K562 (cell line): Measurements from ENCODE around the gene PHB1. TPM values are rescaled to one million over a fixed set of nuclear protein-coding genes. Genes with fewer than 3 reads are reported as not detected.

Source experiments
- CCAR2 ChIP-seq: fragments of 200-400 bp; formaldehyde crosslinking; IDR thresholded peaks from 2 replicates; pipeline ENCODE4 v1.6.1; 2017; ENCODE audit warnings: mild to moderate bottlenecking, low read depth, low read length
- CXXC5 ChIP-seq: fragments of 250-450 bp; sonication (Bioruptor Pico); IDR thresholded peaks from 2 replicates; pipeline ENCODE4 v1.8.0; 2022; ENCODE audit warnings: inconsistent platforms, mild to moderate bottlenecking, moderate library complexity
- ELF4 ChIP-seq: fragments of 450-650 bp; formaldehyde crosslinking; IDR thresholded peaks from 2 replicates; pipeline ENCODE4 v1.4.0; 2022; ENCODE audit warnings: missing genetic modification characterization
- ETV1 ChIP-seq: fragments of 450-650 bp; conservative IDR thresholded peaks from 2 replicates; pipeline ENCODE4 v1.6.1; 2016; ENCODE audit warnings: missing genetic modification characterization, control low read depth, low read depth, missing compliant biosample characterization
- EWSR1 ChIP-seq: fragments of 450-650 bp; IDR thresholded peaks from 2 replicates; pipeline ENCODE4 v1.6.1; 2018; ENCODE audit warnings: borderline replicate concordance, mild to moderate bottlenecking, low read depth, moderate library complexity; ENCODE audit not compliant: partially characterized antibody
- GATAD2A ChIP-seq: fragments of 450-650 bp; IDR thresholded peaks from 2 replicates; pipeline ENCODE4 v1.6.1; 2017
- IFI16 ChIP-seq: fragments of 250-450 bp; sonication (Bioruptor Pico); IDR thresholded peaks from 2 replicates; pipeline ENCODE4 v2.1.2; 2022; ENCODE audit warnings: mild to moderate bottlenecking, inconsistent platforms
- KLF10 ChIP-seq: fragments of 250-450 bp; sonication (Bioruptor Pico); IDR thresholded peaks from 2 replicates; pipeline ENCODE4 v1.6.1; 2021; ENCODE audit warnings: matching md5 sums
- MAFG ChIP-seq: fragments of 450-650 bp; conservative IDR thresholded peaks from 2 replicates; pipeline ENCODE4 v1.6.1; 2016; ENCODE audit warnings: missing genetic modification characterization, missing compliant biosample characterization
- MAZ ChIP-seq, 2 experiments: fragments of 450-650 bp in 1 of 2; sonication (generic) in 1 of 2; formaldehyde crosslinking; IDR thresholded peaks in 1 of 2; conservative IDR thresholded peaks in 1 of 2; 2 replicates each; pipeline versions ENCODE4 v1.4.0 to v1.5.0; 2020; ENCODE audit warnings: mild to moderate bottlenecking in 1 of 2, missing genetic modification reagents in 1 of 2
- MCM3 ChIP-seq: fragments of 450-650 bp; IDR thresholded peaks from 2 replicates; pipeline ENCODE4 v1.6.1; 2016
- MEF2A ChIP-seq: IDR thresholded peaks from 2 replicates; pipeline ENCODE4 v1.6.1; 2011; ENCODE audit warnings: low read depth, mild to moderate bottlenecking, low read length, moderate library complexity; ENCODE audit not compliant: control insufficient read depth
- NFRKB ChIP-seq: fragments of 450-650 bp; IDR thresholded peaks from 2 replicates; pipeline ENCODE4 v1.6.1; 2016; ENCODE audit warnings: low read depth
- NR2C2 ChIP-seq, 2 experiments: fragments of 200-800 bp in 1 of 2; sonication (Bioruptor generic) in 1 of 2; sonication (generic) in 1 of 2; formaldehyde crosslinking in 1 of 2; IDR thresholded peaks; 2 replicates each; pipeline versions ENCODE4 v1.6.1 to v1.8.0; 2016 to 2022; ENCODE audit warnings: mild to moderate bottlenecking in 1 of 2, missing compliant biosample characterization in 1 of 2, missing genetic modification characterization in 1 of 2, missing genetic modification reagents in 1 of 2
- PHF20 ChIP-seq: fragments of 450-650 bp; IDR thresholded peaks from 2 replicates; pipeline ENCODE4 v1.6.1; 2018; ENCODE audit not compliant: partially characterized antibody
- PHTF2 ChIP-seq: fragments of 250-450 bp; sonication (Bioruptor Pico); IDR thresholded peaks from 2 replicates; pipeline ENCODE4 v1.5.0; 2021; ENCODE audit warnings: mild to moderate bottlenecking
- POLR2G ChIP-seq: fragments of 200-400 bp; formaldehyde crosslinking; IDR thresholded peaks from 2 replicates; pipeline ENCODE4 v1.6.1; 2017; ENCODE audit warnings: low read depth, mild to moderate bottlenecking, antibody characterized with exemption, low read length, moderate library complexity
- PURB ChIP-seq: sonication (generic); formaldehyde crosslinking; IDR thresholded peaks from 2 replicates; pipeline ENCODE4 v1.9.0; 2021; ENCODE audit warnings: low read depth, mild to moderate bottlenecking, missing genetic modification reagents
- RBM34 ChIP-seq: fragments of 200-400 bp; formaldehyde crosslinking; IDR thresholded peaks from 2 replicates; pipeline ENCODE4 v1.6.1; 2018; ENCODE audit warnings: low read length, borderline replicate concordance; ENCODE audit not compliant: insufficient read depth
- TAF1 ChIP-seq: IDR thresholded peaks from 2 replicates; pipeline ENCODE4 v1.6.1; 2011; ENCODE audit warnings: mild to moderate bottlenecking, low read length, moderate library complexity; ENCODE audit not compliant: insufficient read depth, control insufficient read depth, severe bottlenecking; ENCODE audit errors: extremely low read depth
- ZNF639 ChIP-seq, 2 experiments: fragments of 200-800 bp in 1 of 2; sonication (Bioruptor generic) in 1 of 2; sonication (generic) in 1 of 2; formaldehyde crosslinking in 1 of 2; IDR thresholded peaks in 1 of 2; conservative IDR thresholded peaks in 1 of 2; 2 replicates each; pipeline versions ENCODE4 v1.5.0 to v1.6.1; 2016 to 2020; ENCODE audit warnings: missing compliant biosample characterization in 1 of 2, missing genetic modification characterization in 1 of 2, missing genetic modification reagents in 1 of 2
- ZNF780A ChIP-seq: fragments of 250-450 bp; sonication (Bioruptor Pico); IDR thresholded peaks from 2 replicates; pipeline ENCODE4 v1.5.0; 2021; ENCODE audit warnings: mild to moderate bottlenecking
- ZSCAN32 ChIP-seq: fragments of 450-650 bp; formaldehyde crosslinking; IDR thresholded peaks from 2 replicates; pipeline ENCODE4 v1.4.0; 2020; ENCODE audit warnings: mild to moderate bottlenecking, moderate library complexity
- polyA plus RNA-seq, 8 experiments: library from polyadenylated mRNA; depleted of rRNA in 4 of 8; stranded (reverse) in 5 of 8; unstranded in 3 of 8; fragments of >200 nt; fragmentation: Nextera tagmentation in 2 of 8; fragmentation: Illumina TruSeq in 1 of 8; extraction: Ambion mirVana in 2 of 8; extraction: Trizol in 1 of 8; gene quantifications; 2 replicates each; pipeline versions ENCODE4 v1.2.1 to v1.2.3, GENCODE V29; 2011 to 2014; ENCODE audit warnings: inconsistent platforms in 1 of 8, missing spikeins in 1 of 8
- total RNA-seq, 7 experiments: library from RNA; depleted of rRNA in 6 of 7; stranded (reverse); fragments of >200 nt in 6 of 7; fragmentation: Illumina TruSeq in 2 of 7; extraction: Trizol in 2 of 7; gene quantifications; 2 replicates each; pipeline versions ENCODE4 v1.2.1 to v1.2.3, GENCODE V29; 2011 to 2021; ENCODE audit warnings: low replicate concordance in 1 of 7
- TF ChIP-seq, protein P1 (sequence below): IDR thresholded peaks from 2 replicates; pipeline ENCODE4 v1.6.1; 2011; ENCODE audit not compliant: insufficient read length; ENCODE audit errors: extremely low read depth
- TF ChIP-seq, protein P2 (sequence below): fragments of 250-450 bp; sonication (Bioruptor Pico); IDR thresholded peaks from 2 replicates; pipeline ENCODE4 v1.8.0; 2022; ENCODE audit warnings: moderate library complexity, mild to moderate bottlenecking, inconsistent platforms

PHB1 gene
- total and polyA plus RNA-seq, 9 of the 15 experiments (the other 6 are each of a cell fraction or from before 2014, with no cell fraction given), result 191 to 818 (median 349) TPM

DNA sequence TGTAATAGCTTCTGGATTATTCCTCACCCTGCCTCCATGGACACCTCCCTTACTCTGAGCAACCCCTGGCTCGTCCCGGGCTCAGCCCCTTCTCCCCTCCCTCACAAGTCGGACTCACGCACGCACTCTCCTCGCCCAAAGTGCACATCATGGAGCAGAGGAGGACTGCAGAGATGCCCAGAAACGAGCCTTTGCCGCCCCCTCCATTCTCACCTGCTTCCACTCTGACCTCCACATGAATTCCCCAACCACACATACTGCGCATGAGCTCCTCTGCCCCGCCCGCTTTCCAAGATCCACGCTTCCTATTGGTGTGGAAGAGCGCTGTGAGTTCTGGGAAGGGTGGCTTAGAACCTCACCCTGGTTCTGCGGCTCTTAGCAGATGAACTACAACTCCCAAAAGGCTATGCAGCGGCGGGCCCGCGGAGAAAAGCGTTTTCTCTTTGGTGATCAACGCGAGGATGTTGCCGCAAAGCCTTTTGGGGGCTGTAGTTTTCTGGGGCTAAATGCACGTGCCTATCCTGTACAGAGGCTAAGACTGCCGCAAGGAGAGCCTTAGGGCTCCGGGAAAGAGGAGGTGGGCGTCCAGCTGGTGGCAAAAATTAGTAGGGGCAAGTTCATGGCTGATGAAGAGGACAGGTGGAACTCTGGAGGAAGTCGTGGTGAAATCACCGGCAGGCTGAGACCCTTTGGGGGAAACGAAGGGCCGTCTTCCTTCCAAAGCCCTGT, at the start of gene PHB1 (continued):
- TF ChIP-seq PHTF2 (CRISPR knock-in tag) (no peak), PURB (CRISPR knock-in tag) (no peak), CXXC5 (CRISPR knock-in tag) (peak; percentile 82), IFI16 (no peak), MAFG (tag) (no peak), MCM3 (no peak), ETV1 (tag) (no peak), ZNF639 (CRISPR knock-in tag; conservative IDR thresholded peaks at IDR 0.05 in 1 of 2, IDR thresholded peaks at IDR 0.05 in 1 of 2) (peak in 1 of 2 experiments; percentile 83; a peak in 2 of 4 replicates), MEF2A (no peak), EWSR1 (no peak), RBM34 (no peak), ZNF780A (CRISPR knock-in tag) (no peak), TAF1 (no peak), MAZ (CRISPR knock-in tag; conservative IDR thresholded peaks at IDR 0.05 in 1 of 2, IDR thresholded peaks at IDR 0.05 in 1 of 2) (peak; percentile 67 to 75; a peak in 3 of 4 replicates), NR2C2 (CRISPR knock-in tag; IDR thresholded peaks at IDR 0.05) (no peak), NR2C2 (tag; IDR thresholded peaks at IDR 0.05) (peak; percentile 95), CCAR2 (no peak), ELF4 (no peak), NFRKB (no peak), PHF20 (peak; percentile 52), ZSCAN32 (CRISPR knock-in tag) (no peak), KLF10 (no peak), POLR2G (peak; percentile 59), GATAD2A (no peak)
- TF ChIP-seq, protein P1, sequence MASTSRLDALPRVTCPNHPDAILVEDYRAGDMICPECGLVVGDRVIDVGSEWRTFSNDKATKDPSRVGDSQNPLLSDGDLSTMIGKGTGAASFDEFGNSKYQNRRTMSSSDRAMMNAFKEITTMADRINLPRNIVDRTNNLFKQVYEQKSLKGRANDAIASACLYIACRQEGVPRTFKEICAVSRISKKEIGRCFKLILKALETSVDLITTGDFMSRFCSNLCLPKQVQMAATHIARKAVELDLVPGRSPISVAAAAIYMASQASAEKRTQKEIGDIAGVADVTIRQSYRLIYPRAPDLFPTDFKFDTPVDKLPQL, result no peak
- TF ChIP-seq, protein P2, sequence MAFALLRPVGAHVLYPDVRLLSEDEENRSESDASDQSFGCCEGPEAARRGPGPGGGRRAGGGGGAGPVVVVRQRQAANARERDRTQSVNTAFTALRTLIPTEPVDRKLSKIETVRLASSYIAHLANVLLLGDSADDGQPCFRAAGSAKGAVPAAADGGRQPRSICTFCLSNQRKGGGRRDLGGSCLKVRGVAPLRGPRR, result no peak
